Measurements from ENCODE around the gene ENOPH1.

DNA sequence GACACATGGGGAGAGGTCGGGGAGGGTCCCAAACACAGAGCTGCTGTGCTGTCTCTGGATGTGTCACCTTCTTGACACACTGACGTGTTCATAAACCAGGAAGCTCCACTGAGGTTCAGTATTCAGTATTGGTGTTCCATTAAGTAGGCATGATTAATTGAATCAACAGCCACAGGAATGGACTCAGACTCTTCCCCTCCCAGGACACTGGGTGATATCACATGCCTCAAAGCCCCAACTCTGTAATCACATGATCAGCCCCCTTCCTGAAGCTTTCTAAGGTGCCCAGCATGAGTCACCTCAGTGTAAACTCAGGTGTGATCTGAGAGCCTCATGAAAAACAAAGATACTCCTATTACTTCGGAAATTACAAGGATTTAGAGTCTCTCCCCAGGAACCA is 35.5 kb upstream of the ENOPH1 start:
- TF ChIP-seq HDAC6 (IDR thresholded peaks at IDR 0.05; ENCODE audit: low read depth, low read length) (no peak), POLR2A (IDR thresholded peaks at IDR 0.05; ENCODE audit: insufficient read depth in 1 of 2, low read depth in 2 of 2, low read length in 2 of 2) (no peak), ZNF263 (CRISPR knock-in tag; IDR thresholded peaks at IDR 0.05) (no peak)
- TF ChIP-seq, protein P1, sequence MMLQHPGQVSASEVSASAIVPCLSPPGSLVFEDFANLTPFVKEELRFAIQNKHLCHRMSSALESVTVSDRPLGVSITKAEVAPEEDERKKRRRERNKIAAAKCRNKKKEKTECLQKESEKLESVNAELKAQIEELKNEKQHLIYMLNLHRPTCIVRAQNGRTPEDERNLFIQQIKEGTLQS (CRISPR knock-in tag; IDR thresholded peaks at IDR 0.05): no peak
- TF ChIP-seq, protein P2, sequence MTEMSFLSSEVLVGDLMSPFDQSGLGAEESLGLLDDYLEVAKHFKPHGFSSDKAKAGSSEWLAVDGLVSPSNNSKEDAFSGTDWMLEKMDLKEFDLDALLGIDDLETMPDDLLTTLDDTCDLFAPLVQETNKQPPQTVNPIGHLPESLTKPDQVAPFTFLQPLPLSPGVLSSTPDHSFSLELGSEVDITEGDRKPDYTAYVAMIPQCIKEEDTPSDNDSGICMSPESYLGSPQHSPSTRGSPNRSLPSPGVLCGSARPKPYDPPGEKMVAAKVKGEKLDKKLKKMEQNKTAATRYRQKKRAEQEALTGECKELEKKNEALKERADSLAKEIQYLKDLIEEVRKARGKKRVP (CRISPR knock-in tag; IDR thresholded peaks at IDR 0.05): no peak
